GM10248 (cell line): ENCODE measurements around the gene ARHGAP30.

Source experiments
- CTCF ChIA-PET: fragments of 300-600 bp; sonication (Branson Sonifier 250); formaldehyde crosslinking; extraction: SDS; loops from one replicate; lab custom pipeline; 2021; ENCODE audit warnings: antibody characterized with exemption; lab: Yijun Ruan, JAX
- POLR2A ChIA-PET: fragments of 350-650 bp; sonication (Branson Sonifier 250); formaldehyde crosslinking; extraction: SDS; loops from one replicate; lab custom pipeline; 2020; ENCODE audit warnings: antibody characterized with exemption; lab: Yijun Ruan, JAX
- DNase-seq: peaks from one replicate; pipeline ENCODE4 v3.0.0; 2012; ENCODE audit errors: extremely low spot score
- TF ChIP-seq, protein P1 (sequence below): IDR thresholded peaks from 2 replicates; pipeline ENCODE4 v1.5.1; 2012; ENCODE audit warnings: mild to moderate bottlenecking, low read depth; ENCODE audit errors: extremely low read depth, missing control alignments, control extremely low read depth

The ARHGAP30 gene

DNA sequence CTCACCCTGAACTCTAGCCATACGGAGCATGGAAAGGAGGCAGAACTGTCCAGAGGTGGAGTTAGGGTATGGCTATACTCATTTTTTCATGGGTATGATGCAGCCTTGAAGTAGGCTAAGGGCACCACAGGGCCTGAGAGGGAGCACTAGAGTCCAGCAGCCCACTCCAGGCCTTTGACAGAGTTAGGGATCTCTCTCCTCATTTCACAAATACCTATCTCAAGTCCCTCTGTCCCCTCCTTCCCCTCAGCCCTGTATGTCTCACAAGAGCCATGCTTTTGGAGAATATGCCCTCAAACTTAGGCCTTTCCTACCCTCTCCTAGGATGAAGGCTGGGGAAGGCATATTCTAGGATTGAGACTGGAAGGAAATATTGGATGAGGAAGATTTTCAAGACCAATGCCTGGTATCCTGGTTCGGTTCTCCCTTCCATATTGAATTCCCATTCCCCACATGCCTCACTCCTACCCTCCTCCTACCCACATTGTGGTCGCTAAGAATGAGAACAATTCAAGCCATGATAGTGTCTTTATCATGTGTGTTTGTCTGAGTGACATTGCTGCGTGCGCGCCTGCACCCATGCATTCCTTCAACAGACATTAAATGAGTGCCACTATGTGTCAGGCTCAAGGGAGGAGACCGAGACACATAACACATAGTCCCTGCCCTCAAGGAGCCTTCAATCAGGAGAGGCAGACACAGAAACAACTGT is 22.3 kb upstream of the ARHGAP30 start:
- ChIA-PET POLR2A (no interaction called here), CTCF (interaction anchor here (2.0 to 8.2 kb wide), 2 partner anchors 9 to 21 kb away, joined by 10 to 91 read pairs; no protein-coding TSS in a partner anchor)
- TF ChIP-seq, protein P1, sequence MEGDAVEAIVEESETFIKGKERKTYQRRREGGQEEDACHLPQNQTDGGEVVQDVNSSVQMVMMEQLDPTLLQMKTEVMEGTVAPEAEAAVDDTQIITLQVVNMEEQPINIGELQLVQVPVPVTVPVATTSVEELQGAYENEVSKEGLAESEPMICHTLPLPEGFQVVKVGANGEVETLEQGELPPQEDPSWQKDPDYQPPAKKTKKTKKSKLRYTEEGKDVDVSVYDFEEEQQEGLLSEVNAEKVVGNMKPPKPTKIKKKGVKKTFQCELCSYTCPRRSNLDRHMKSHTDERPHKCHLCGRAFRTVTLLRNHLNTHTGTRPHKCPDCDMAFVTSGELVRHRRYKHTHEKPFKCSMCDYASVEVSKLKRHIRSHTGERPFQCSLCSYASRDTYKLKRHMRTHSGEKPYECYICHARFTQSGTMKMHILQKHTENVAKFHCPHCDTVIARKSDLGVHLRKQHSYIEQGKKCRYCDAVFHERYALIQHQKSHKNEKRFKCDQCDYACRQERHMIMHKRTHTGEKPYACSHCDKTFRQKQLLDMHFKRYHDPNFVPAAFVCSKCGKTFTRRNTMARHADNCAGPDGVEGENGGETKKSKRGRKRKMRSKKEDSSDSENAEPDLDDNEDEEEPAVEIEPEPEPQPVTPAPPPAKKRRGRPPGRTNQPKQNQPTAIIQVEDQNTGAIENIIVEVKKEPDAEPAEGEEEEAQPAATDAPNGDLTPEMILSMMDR = no peak
- DNase-seq = no peak

GRCh38 chr1:161091093-161091492 is 21.4 kb upstream of the ARHGAP30 start:
- ChIA-PET POLR2A (no interaction called here), CTCF (no interaction called here)
- DNase-seq = no peak
- TF ChIP-seq, protein P1 = no peak

- TF ChIP-seq, protein P1 = no peak
- CTCF ChIA-PET = interaction anchor here (9.2 kb wide), 1 partner anchor 17 kb away, joined by 73 read pairs; the partner anchor contains the start of gene ARHGAP30
- DNase-seq = no peak
- POLR2A ChIA-PET = no interaction called here
Measured at GRCh38 chr1:161090617-161091016, 20.9 kb upstream of the ARHGAP30 start.

GRCh38 chr1:161089938-161090337 is 20.2 kb upstream of the ARHGAP30 start:
- TF ChIP-seq, protein P1 = no peak
- CTCF ChIA-PET = interaction anchor here (1.4 to 9.2 kb wide), 4 partner anchors 7 to 17 kb away, joined by 7 to 73 read pairs (median 12); partner anchors contain the start of genes ARHGAP30 and KLHDC9
- POLR2A ChIA-PET = no interaction called here
- no peak for DNase-seq

- POLR2A ChIA-PET = no interaction called here
- CTCF ChIA-PET = interaction anchor here (1.0 to 9.2 kb wide), 5 partner anchors 8 to 28 kb away, joined by 3 to 73 read pairs (median 7); partner anchors contain the start of genes ARHGAP30 and KLHDC9
- TF ChIP-seq, protein P1 = no peak
- DNase-seq = no peak
Measured at GRCh38 chr1:161089251-161089924, 19.7 kb upstream of the ARHGAP30 start, which contains the start of gene NECTIN4. Gene NECTIN4, minus strand, starts transcription at chr1:161089558. Its CDS starts 262 bp downstream, at chr1:161089296.

DNA sequence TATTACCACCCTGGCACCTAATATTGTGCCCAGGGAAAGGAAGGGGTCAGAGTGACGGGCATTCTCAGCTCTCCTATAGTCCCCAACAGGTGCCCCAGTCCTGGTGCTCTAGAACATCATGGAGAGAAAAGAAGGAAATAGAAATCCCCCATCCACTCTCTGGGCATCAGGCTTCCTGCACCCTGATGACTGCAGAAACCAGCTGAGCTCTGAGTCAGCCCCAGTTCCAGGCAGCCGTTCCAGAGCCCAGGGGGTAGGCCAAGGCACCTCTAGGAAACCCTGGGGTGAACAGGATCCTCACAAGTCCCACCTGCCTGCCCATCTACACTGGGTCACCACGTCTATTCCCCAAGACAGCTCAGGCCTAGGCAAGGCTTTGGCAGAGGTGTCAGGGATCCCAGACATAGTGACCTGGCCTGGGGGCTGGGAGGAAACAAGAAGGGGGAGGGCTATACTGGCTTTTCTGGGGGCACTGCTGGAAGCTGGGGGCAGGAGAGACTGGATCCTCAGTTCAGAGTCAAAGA is 19.0 kb upstream of the ARHGAP30 start:
- TF ChIP-seq, protein P1 = no peak
- DNase-seq = no peak
- POLR2A ChIA-PET = no interaction called here
- CTCF ChIA-PET = interaction anchor here (1.0 to 9.2 kb wide), 5 partner anchors 9 to 29 kb away, joined by 3 to 73 read pairs (median 7); partner anchors contain the start of genes ARHGAP30 and KLHDC9
